LNCaP clone FGC (cell line): ENCODE data around the gene LRRD1.
A peak's percentile ranks its signal among the peaks of the same experiment; 100 is the strongest.

Experiments
- DNase-seq: peaks from one replicate; pipeline ENCODE4 v3.0.0-alpha.2; 2011; ENCODE audit warnings: low read depth
- H3K4me3 ChIP-seq: 2 replicates; pipeline ENCODE4 v1.5.1; 2011; ENCODE audit warnings: mild to moderate bottlenecking, low read depth, low read length, control low read depth
- TF ChIP-seq, protein P1 (sequence below): IDR thresholded peaks from 2 replicates; pipeline ENCODE4 v1.5.1; 2012; ENCODE audit warnings: mild to moderate bottlenecking; ENCODE audit not compliant: control insufficient read depth, insufficient read depth; ENCODE audit errors: extremely low read depth

Gene LRRD1

GRCh38 chr7:92178928-92179924 is at the start of gene LRRD1:
Gene LRRD1 (minus strand): TSS chr7:92179142. CDS start chr7:92165202, 13,940 bp downstream.
- peak; percentile 60 for DNase-seq
- TF ChIP-seq, protein P1, sequence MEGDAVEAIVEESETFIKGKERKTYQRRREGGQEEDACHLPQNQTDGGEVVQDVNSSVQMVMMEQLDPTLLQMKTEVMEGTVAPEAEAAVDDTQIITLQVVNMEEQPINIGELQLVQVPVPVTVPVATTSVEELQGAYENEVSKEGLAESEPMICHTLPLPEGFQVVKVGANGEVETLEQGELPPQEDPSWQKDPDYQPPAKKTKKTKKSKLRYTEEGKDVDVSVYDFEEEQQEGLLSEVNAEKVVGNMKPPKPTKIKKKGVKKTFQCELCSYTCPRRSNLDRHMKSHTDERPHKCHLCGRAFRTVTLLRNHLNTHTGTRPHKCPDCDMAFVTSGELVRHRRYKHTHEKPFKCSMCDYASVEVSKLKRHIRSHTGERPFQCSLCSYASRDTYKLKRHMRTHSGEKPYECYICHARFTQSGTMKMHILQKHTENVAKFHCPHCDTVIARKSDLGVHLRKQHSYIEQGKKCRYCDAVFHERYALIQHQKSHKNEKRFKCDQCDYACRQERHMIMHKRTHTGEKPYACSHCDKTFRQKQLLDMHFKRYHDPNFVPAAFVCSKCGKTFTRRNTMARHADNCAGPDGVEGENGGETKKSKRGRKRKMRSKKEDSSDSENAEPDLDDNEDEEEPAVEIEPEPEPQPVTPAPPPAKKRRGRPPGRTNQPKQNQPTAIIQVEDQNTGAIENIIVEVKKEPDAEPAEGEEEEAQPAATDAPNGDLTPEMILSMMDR, result peak; percentile 99
- H3K4me3 ChIP-seq, result 0 out of 2 replicates have a peak within 1 kb of the TSS, but pooled peaks have one; percentile 9

GRCh38 chr7:92228742-92229141 is 49.8 kb upstream of the LRRD1 start:
- H3K4me3 ChIP-seq, result no peak overlapping the region
- TF ChIP-seq, protein P1, result no peak
- no peak for DNase-seq

- no peak overlapping the region for H3K4me3 ChIP-seq
- TF ChIP-seq, protein P1, result no peak
- DNase-seq, result no peak
Observed at GRCh38 chr7:92228100-92228499, 49.2 kb upstream of the LRRD1 start.

DNA sequence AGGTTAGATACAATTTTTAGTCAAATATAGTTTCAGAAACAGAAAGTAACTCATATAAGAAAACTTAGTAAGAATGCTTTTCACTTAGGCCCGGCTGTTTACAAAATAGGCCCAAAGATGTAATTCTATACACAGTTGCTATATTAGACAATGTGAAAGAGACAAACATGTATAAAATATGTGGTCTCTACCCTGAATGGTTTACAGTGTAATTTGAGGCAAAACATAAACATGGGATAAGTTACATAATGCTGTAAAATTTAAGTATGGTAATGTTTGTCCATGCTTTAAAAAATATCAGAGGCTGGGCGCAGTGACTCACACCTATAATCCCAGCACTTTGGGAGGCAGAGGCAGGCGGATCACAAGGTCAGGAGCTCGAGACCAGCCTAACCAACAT is 48.0 kb upstream of the LRRD1 start:
- TF ChIP-seq, protein P1, result no peak
- no peak overlapping the region for H3K4me3 ChIP-seq
- no peak for DNase-seq

GRCh38 chr7:92221766-92222165 is 42.8 kb upstream of the LRRD1 start:
- TF ChIP-seq, protein P1, result no peak
- H3K4me3 ChIP-seq, result no peak overlapping the region
- DNase-seq, result no peak

GRCh38 chr7:92206672-92207071 is 27.7 kb upstream of the LRRD1 start:
- H3K4me3 ChIP-seq, result no peak overlapping the region
- no peak for DNase-seq
- TF ChIP-seq, protein P1, result no peak
